CD4-positive, alpha-beta T cell treated with Interleukin-1 beta for 1 hour (primary cell): Measurements from ENCODE around the gene TMEM178A.

ENCODE experiments used
- DNase-seq, 2 donors: peaks; one replicate each; pipeline ENCODE4 v3.0.0-alpha.2; 2020 to 2022

Gene TMEM178A

GRCh38 chr2:39682066-39682692 lies 16.5 kb downstream of the TMEM178A start:
- no peak for DNase-seq

GRCh38 chr2:39683022-39683699 lies 17.4 kb downstream of the TMEM178A start:
- DNase-seq, result no peak

- DNase-seq, result no peak
Observed at GRCh38 chr2:39684464-39684863, 18.7 kb downstream of the TMEM178A start.

- DNase-seq, result no peak
Observed at GRCh38 chr2:39685126-39685525, 19.4 kb downstream of the TMEM178A start.

- DNase-seq, result no peak
Observed at GRCh38 chr2:39686456-39686855, 20.7 kb downstream of the TMEM178A start.

- DNase-seq, result no peak
Observed at GRCh38 chr2:39688181-39688580, 22.5 kb downstream of the TMEM178A start.

- DNase-seq, result no peak
Observed at GRCh38 chr2:39689272-39689841, 23.6 kb downstream of the TMEM178A start.

GRCh38 chr2:39689876-39690275 lies 24.2 kb downstream of the TMEM178A start:
- DNase-seq, result no peak

GRCh38 chr2:39693245-39693644 lies 27.5 kb downstream of the TMEM178A start:
- DNase-seq, result no peak

GRCh38 chr2:39696101-39696553 lies 30.4 kb downstream of the TMEM178A start:
- no peak for DNase-seq

GRCh38 chr2:39696838-39697237 lies 31.1 kb downstream of the TMEM178A start:
- no peak for DNase-seq

- DNase-seq, result no peak
Observed at GRCh38 chr2:39697454-39697853, 31.7 kb downstream of the TMEM178A start.

GRCh38 chr2:39701137-39701536 lies 35.4 kb downstream of the TMEM178A start:
- DNase-seq, result no peak

GRCh38 chr2:39703181-39703872 lies 37.6 kb downstream of the TMEM178A start:
- DNase-seq, result no peak

- DNase-seq, result no peak
Observed at GRCh38 chr2:39704540-39704939, 38.8 kb downstream of the TMEM178A start.

GRCh38 chr2:39705638-39706037 lies 39.9 kb downstream of the TMEM178A start:
- no peak for DNase-seq

- no peak for DNase-seq
Observed at GRCh38 chr2:39706312-39706711, 40.6 kb downstream of the TMEM178A start.

GRCh38 chr2:39706945-39707344 lies 41.2 kb downstream of the TMEM178A start:
- DNase-seq, result no peak

- no peak for DNase-seq
Observed at GRCh38 chr2:39708003-39708402, 42.3 kb downstream of the TMEM178A start.

- DNase-seq, result no peak
Observed at GRCh38 chr2:39710807-39711206, 45.1 kb downstream of the TMEM178A start.

GRCh38 chr2:39712953-39713352 lies 47.2 kb downstream of the TMEM178A start:
- no peak for DNase-seq

- DNase-seq, result no peak
Observed at GRCh38 chr2:39715095-39715494, 49.4 kb downstream of the TMEM178A start.

- DNase-seq, result no peak
Observed at GRCh38 chr2:39715822-39716221, 50.1 kb downstream of the TMEM178A start.

GRCh38 chr2:39717067-39717466 lies 51.4 kb downstream of the TMEM178A start:
- no peak for DNase-seq
